GM19395 (cell line): Measurements from ENCODE around the gene PDGFRB.

Experiments
- ATAC-seq: cut with Tn5 transposase; IDR thresholded peaks from one replicate; pipeline ENCODE4 v1.9.1; 2021; ENCODE audit warnings: mild to moderate bottlenecking, moderate library complexity; ENCODE audit not compliant: unreplicated experiment

The PDGFRB gene

DNA sequence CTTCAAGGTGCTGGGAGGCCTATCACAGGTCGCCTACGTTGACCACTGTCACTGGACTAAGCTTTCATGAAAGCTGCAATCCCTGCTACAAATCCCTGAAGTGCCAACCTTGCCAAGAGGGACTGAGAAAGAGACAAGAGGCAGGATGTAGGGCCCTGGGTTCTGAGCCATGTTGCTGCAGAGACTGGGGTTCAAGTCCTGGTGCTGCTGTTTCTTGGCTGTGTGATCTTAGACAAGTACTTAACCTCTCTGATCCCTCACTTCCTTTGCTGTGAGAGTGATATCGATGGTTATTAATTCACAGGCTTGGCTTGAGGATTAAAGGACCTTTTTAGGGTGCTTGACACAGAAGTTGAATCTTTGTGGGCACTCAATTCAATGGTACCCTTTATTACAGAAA, 84.8 kb downstream of the PDGFRB start:
- no peak for ATAC-seq

GRCh38 chr5:150069672-150070627, 85.7 kb downstream of the PDGFRB start:
- ATAC-seq: no peak

DNA sequence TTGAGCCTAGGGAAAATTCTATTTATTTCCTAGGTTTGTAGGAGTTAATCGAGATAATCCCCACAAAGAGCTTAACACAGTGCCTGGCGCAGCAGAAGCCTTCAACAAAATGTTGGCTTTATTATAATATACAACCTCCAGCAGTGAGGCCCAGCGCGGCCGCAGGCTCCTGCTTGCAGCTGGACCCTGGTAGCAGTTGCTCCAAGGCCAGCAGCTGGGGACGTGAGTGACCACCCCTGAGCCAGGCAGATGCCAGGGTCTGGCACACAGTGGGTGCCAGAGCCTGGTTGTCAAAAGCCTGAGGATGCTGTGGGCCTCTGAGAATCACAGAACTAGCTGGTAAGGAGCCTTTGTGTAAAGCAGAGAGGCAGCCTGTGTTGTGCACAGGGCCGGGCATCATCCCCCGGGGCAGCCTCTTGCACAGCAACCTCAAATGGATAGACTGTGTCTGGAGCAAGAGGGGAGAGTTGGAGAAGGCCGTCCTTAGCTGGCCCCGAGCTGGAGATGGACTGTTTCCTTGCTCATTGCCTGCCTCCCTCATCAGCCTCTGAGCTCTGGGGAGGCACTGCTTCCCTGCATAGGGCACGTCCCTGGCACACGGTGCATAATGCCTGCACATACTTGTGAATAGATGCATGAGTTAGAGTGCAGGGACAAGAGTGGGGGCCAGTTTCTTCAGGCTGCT, 86.5 kb downstream of the PDGFRB start:
- no peak for ATAC-seq

DNA sequence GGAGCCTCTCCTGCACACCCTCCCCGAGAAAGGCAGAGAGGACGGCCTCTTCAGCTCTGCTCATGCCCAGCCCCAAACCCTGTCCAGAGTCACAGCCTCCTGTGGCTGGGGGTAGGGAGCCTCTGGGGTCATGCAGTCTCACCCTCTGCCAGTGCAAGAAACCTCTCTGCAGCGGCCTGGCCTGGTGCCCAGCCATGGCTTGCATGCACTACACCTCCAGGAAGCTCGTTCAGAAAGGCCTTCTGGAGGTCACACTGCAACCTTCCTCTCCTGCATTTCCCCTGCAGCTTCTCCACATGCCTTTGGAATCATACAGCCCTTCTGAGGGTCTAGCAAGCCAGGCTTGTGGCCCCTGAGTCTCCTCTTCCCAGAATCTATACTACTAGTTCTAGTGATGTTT, 87.2 kb downstream of the PDGFRB start:
- ATAC-seq: no peak

- no peak for ATAC-seq
Measured at GRCh38 chr5:150068071-150068470, 87.6 kb downstream of the PDGFRB start.

- no peak for ATAC-seq
Measured at GRCh38 chr5:150067405-150067960, 88.2 kb downstream of the PDGFRB start.

DNA sequence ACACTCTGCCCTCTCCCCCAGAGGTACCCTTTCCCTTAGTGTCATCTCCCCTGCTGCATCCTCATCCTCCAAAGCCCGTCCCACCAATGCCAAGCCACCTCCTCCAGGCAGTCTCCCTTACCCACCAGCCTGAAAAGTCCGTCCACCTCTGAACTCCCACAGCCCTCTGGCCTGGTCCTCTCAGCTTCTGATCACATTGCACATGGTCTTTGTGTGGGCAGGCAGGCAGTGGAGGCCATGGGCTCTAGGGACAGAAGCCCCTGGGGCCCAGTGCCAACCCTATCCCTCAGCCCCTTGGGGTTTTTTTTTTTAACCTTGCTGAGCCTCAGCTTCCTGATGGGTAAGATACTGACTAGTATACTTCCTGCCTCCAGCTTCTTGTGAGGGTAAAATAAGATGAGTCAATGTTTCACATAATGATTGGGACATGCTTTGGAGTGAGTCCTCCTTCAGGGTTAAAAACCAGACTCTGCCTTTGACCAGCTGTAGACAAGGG, 88.7 kb downstream of the PDGFRB start:
- ATAC-seq: no peak

- ATAC-seq: no peak
Measured at GRCh38 chr5:150066436-150066835, 89.2 kb downstream of the PDGFRB start.

DNA sequence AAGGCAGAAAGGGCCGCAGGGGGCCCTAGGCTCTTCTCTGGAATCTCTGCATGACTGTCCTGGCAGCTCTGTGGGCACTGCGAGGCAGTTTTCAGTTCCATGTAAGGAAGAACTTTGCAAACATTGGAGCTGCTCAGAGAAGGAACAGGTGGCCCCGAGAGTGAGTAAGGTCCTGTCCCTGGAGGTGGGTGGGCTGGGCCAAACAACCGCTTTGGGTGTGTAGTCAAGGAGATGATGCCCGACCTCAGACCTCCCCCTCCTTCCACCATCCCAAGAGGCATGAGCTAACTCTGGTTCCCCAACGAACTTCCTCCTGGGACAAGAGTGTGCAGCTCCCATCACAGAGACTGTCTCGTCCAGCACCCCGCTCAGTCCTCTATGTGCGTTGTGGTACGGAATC, 89.8 kb downstream of the PDGFRB start:
- no peak for ATAC-seq

GRCh38 chr5:150065346-150065745, 90.3 kb downstream of the PDGFRB start:
- no peak for ATAC-seq

DNA sequence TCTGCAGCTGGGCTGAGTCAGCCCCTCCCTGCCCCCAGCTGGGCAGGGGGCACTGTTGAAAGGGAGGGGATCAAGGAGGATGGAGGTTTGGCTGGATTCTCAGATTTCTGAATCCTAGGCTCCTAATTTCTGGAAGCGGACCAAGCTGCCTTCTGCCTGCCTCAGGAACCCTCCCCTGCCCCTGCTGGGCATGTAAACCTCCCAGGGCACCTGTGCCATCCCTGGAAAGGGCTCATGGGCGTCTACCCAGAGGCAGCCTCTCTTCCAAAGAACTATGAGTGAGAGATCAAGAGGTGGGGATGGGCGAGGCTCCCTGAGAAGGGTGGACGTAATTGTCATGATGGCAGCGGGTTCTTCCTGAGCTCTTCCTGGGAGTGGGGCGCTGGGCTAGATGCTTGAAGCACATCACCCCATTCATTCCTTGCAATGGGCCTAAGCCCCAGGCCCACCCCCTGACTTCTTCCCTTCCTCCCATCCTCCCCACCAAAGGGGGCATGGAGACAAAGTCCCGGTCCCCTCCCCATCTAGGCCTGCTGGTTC, 90.9 kb downstream of the PDGFRB start:
- no peak for ATAC-seq
